Upper lobe of left lung (tissue), 6 donors: ENCODE measurements around the gene FOSL2. TPM values are rescaled to one million over a fixed set of nuclear protein-coding genes. Genes with fewer than 3 reads are reported as not detected.
A peak's percentile ranks its signal among the peaks of the same experiment; 100 is the strongest.

ENCODE experiments used
- ATAC-seq, 2 donors: fragments of 200-7000 bp; cut with Tn5 transposase; one replicate each; pipeline ENCODE4 v1.9.1; 2022; ENCODE audit warnings: mild to moderate bottlenecking in 2 of 2, moderate library complexity in 2 of 2; ENCODE audit not compliant: low FRiP score in 2 of 2
- DNase-seq, 2 donors: peaks; one replicate each; pipeline ENCODE4 v3.0.0-alpha.2; 2019 to 2020
- H3K27ac ChIP-seq, 4 donors: fragments of 200-600 bp; sonication (generic); one replicate each; pipeline ENCODE4 v1.5.1; 2016 to 2019
- H3K27me3 ChIP-seq, 4 donors: fragments of 200-600 bp; sonication (generic); one replicate each; pipeline ENCODE4 v1.5.1; 2017 to 2019
- H3K36me3 ChIP-seq, 4 donors: fragments of 200-600 bp; sonication (generic); one replicate each; pipeline ENCODE4 v1.5.1; 2016 to 2019
- H3K4me1 ChIP-seq, 4 donors: fragments of 200-600 bp; sonication (generic); one replicate each; pipeline ENCODE4 v1.5.1; 2018 to 2019
- H3K4me3 ChIP-seq, 4 donors: fragments of 200-600 bp; sonication (generic); one replicate each; pipeline ENCODE4 v1.5.1; 2017 to 2019; ENCODE audit warnings: mild to moderate bottlenecking in 2 of 4, moderate library complexity in 1 of 4
- H3K9me3 ChIP-seq, 4 donors: fragments of 200-600 bp; sonication (generic); one replicate each; pipeline ENCODE4 v1.5.1; 2018 to 2019
- CTCF ChIP-seq, 6 experiments: fragments of 450-650 bp in 4 of 6; fragments of 200-600 bp in 2 of 6; sonication (generic) in 2 of 6; IDR thresholded peaks; one replicate each; pipeline ENCODE4 v1.5.1; 2016 to 2019; ENCODE audit warnings: antibody characterized with exemption in 6 of 6
- EP300 ChIP-seq, 4 donors: sonication (generic); formaldehyde crosslinking; IDR thresholded peaks; one replicate each; pipeline ENCODE4 v1.5.1; 2017; ENCODE audit warnings: antibody characterized with exemption in 4 of 4, control low read depth in 2 of 4
- POLR2A ChIP-seq, 4 donors: fragments of 450-650 bp; IDR thresholded peaks; one replicate each; pipeline ENCODE4 v1.5.1; 2016 to 2017; ENCODE audit warnings: antibody characterized with exemption in 4 of 4, mild to moderate bottlenecking in 2 of 4
- POLR2AphosphoS5 ChIP-seq, 2 donors: sonication (generic); formaldehyde crosslinking; IDR thresholded peaks; one replicate each; pipeline ENCODE4 v1.5.1; 2017; ENCODE audit warnings: antibody characterized with exemption in 2 of 2
- WGBS, 2 donors: methylation state at CpG; one replicate each; pipeline ENCODE4 v1.1.5; 2017 to 2018; 5-methylcytosine and 5-hydroxymethylcytosine counted together
- total RNA-seq, 6 donors: library from RNA; depleted of rRNA in 4 of 6; stranded (reverse); fragments of >200 nt in 4 of 6; gene quantifications; one replicate each; pipeline versions ENCODE4 v1.1.0 to v1.2.1, GENCODE V29; 2016 to 2021
- donor health status: DM: no; HTN: no; CAD: no; lungs with moderate emphysema.
- donor health status: DM: no; HTN: yes; CAD: no; lungs with severe emphysema.

The FOSL2 gene
- total RNA-seq, 6 donors from 2014 or later: 71.0 to 137 (median 91.0) TPM

GRCh38 chr2:28419003-28419402, 26.3 kb downstream of the FOSL2 start:
- peaks cover 6 to 16% (median 12%) of the 10 kb centered on the region in 4 donors for H3K4me1 ChIP-seq
- WGBS, 2 donors: 95 to 100% methylated on average over 3 of the region's 3 CpGs
- ATAC-seq (no peak), DNase-seq (no peak)
- H3K27ac ChIP-seq: no peak overlapping the region
- H3K9me3 ChIP-seq: no peaks in the 10 kb centered on the region
- H3K27me3 ChIP-seq: no peaks in the 10 kb centered on the region
- peaks cover 5 to 48% (median 18%) of the 10 kb centered on the region in 4 donors for H3K36me3 ChIP-seq
- TF ChIP-seq POLR2AphosphoS5 (IDR thresholded peaks at IDR 0.05): no peak
- no peak for TF ChIP-seq CTCF (IDR thresholded peaks at IDR 0.05)
- no peak for TF ChIP-seq EP300 (IDR thresholded peaks at IDR 0.05)
- no peak for TF ChIP-seq POLR2A (IDR thresholded peaks at IDR 0.05)
- H3K4me3 ChIP-seq: no peak overlapping the region

DNA sequence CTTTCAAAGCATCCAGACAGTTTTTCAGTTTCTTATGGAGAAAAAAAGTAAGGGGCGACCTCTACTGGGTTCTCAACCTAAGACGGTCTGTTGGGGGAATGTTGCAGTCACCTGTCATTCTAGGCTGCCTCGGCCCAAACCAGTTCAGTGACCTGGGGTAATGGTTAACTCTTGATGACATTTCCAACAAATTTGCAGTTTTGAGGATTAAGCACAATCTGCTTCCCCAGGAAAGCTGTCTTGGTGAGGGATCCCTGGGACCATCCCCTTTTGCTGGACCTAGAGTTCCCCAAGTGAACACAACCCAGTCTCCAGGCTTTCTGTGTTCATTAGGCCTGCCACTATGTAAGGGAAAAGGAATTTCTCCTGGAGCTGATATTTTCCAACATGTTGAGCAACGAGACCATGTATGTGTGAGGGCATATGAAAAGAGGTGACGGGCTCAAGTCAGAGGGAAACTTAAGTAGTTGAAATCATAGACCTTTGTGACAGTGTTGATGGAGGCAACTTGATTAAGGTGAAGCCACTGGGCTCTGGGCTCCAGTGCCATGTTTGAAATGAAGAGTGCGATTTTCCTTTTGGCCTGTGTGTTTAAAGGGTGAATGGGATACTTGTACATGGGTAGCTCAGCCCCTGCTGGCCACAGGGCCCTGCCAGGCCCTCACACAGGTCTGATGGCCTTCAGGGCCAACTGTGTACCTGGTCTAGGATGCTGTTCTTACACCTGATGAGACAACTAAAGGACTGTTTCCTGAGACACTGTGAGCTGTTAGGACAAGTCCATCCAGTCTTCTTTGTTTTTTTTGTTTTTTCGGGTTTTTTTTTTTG, 27.0 kb downstream of the FOSL2 start:
- WGBS, 2 donors: 80 to 88% methylated on average over 6 to 7 of the region's 7 CpGs
- Histone ChIP-seq H3K9me3 (no peaks in the 10 kb centered on the region), H3K27me3 (no peaks in the 10 kb centered on the region), H3K36me3 (peaks cover 0 to 41% (median 11%) of the 10 kb centered on the region in 4 donors), H3K27ac (no peak overlapping the region), H3K4me1 (peaks cover 13 to 19% (median 18%) of the 10 kb centered on the region in 4 donors), H3K4me3 (no peak overlapping the region)
- no peak for TF ChIP-seq POLR2AphosphoS5 (IDR thresholded peaks at IDR 0.05)
- TF ChIP-seq EP300 (IDR thresholded peaks at IDR 0.05): no peak
- TF ChIP-seq CTCF (IDR thresholded peaks at IDR 0.05): no peak
- no peak for TF ChIP-seq POLR2A (IDR thresholded peaks at IDR 0.05)
- ATAC-seq: peak in 1 of 2 donors; percentile 9
- no peak for DNase-seq

DNA sequence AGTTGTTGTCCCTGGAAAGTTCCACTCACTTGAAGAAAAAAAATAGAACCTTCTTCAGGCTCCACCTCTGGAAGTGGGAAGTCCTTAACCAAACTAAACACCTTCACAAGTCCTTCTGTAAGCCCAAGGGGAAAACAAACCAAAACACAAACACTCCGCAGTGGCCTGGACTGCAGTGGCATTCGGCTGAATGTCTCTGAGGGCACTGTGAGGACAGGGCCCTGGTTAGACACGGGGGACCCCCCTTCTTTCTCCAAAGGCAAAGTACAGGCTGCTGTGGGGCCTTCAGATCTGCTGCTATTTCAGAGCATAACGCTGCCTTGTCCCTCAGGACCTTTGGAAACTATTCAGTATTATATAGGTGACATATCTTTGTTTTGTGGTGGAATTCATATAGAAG, 28.1 kb downstream of the FOSL2 start:
- TF ChIP-seq POLR2AphosphoS5 (IDR thresholded peaks at IDR 0.05) (no peak), EP300 (IDR thresholded peaks at IDR 0.05) (no peak)
- Histone ChIP-seq H3K4me1 (peaks cover 13 to 21% (median 18%) of the 10 kb centered on the region in 4 donors), H3K9me3 (no peaks in the 10 kb centered on the region), H3K27ac (no peak overlapping the region), H3K4me3 (no peak overlapping the region), H3K36me3 (peaks cover 0 to 30% (median 2%) of the 10 kb centered on the region in 4 donors), H3K27me3 (no peaks in the 10 kb centered on the region)
- DNase-seq: no peak
- ATAC-seq: no peak
- 69 to 73% methylated on average over 4 of the region's 4 CpGs for WGBS, 2 donors

DNA sequence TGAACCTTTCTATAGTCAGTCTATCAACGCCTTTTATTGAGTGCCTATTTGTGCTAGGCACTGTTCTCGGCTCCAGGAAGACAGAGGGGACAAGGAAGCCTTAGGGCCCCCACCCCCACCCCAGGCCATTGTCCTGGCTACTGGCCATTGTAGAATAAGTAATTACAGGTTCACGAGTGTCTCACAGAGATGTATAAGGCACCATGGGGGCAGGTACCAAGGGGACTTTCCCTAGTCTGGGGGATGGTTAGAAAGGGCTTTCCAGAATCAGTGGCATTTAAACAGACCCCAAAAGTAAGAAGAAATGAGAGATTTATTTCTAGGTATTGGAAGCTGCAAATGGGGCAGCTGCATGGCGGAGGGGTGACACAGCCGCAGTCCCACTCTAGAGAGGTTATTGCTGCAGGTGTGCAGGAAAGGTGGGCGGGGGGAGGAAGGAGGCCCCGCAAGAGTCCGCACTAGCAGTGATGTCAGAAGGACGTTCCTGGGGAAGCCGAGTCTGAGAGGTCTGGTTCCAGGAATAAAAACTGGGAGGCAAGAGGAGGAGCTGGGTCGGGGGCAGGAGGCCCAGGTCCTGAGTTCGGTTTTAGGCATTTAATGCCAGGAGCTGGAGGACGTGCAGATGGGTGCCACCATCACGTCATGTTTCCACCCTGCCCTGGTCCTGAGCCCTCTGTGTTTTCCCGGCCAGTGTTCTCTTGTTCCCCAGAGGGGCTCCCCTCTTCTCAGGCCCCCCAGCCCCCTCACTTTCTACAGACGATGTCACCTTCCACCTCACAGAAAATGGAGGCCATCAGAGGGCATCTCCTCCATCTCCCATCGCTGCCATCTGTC, 30.5 kb downstream of the FOSL2 start:
- Histone ChIP-seq H3K36me3 (peaks cover 0 to 6% (median under 1%) of the 10 kb centered on the region in 4 donors), H3K4me3 (no peak overlapping the region), H3K27ac (peak overlapping the region; percentile 40 to 73 (median 66)), H3K9me3 (no peaks in the 10 kb centered on the region), H3K27me3 (no peaks in the 10 kb centered on the region), H3K4me1 (peaks cover 13 to 21% (median 18%) of the 10 kb centered on the region in 4 donors)
- ATAC-seq: no peak
- WGBS, 2 donors: 67 to 74% methylated on average over 17 of the region's 17 CpGs
- no peak for DNase-seq
- no peak for TF ChIP-seq EP300 (IDR thresholded peaks at IDR 0.05)
- no peak for TF ChIP-seq CTCF (IDR thresholded peaks at IDR 0.05)
- no peak for TF ChIP-seq POLR2A (IDR thresholded peaks at IDR 0.05)
- no peak for TF ChIP-seq POLR2AphosphoS5 (IDR thresholded peaks at IDR 0.05)
